GM12892 (cell line): ENCODE data around the gene NRXN2.

Experiments used
- POLR2A ChIP-seq: IDR thresholded peaks from 2 replicates; pipeline ENCODE4 v1.6.1; 2011; ENCODE audit warnings: low read depth, low read length, control low read depth
- POLR2AphosphoS5 ChIP-seq: IDR thresholded peaks from 2 replicates; pipeline ENCODE4 v1.6.1; 2011; ENCODE audit warnings: low read depth, low read length, control low read depth

DNA sequence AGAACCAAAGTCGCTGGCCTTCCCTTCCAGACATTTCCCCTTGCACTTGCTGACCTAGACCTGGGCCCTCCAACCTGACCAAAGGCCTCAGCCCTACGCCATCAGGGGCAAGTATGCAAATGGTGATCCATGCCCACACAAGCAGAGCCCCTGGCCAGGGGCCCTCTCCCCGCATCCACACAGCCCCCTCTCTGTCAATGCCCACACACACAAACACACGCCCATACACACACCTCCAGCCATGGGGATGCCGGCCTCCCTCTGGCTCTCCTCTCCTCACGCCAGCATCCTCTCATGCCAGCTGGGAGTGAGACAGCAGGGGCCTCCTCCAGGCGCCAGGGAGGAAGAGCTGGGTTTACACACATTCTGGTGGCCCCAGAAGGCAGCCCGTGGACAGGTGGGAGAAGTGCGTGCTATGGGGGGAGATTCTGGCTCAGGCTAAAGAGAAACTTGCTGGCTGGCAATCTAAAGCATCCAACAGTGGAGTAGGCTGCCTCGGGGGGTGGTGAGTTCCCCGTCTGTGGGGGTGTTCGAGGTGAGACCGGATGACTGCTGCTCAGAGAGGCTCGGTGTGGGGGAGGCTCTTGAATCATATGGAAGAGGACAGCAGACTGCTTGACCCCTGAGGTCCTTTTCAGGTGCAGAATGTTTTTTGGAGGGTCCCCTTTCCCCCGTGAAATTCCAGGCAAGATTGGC lies 4.8 kb downstream of the NRXN2 start:
- no peak for TF ChIP-seq POLR2A
- TF ChIP-seq POLR2AphosphoS5 = no peak
